Spinal cord (tissue), 10 donors: ENCODE results near the gene TBC1D8. TPM values are rescaled to one million over a fixed set of nuclear protein-coding genes. Genes with fewer than 3 reads are reported as not detected.

Experiments
- DNase-seq, 6 donors: peaks; one replicate each; pipeline versions ENCODE4 v3.0.0 to v3.0.0-alpha.2; 2013 to 2015; ENCODE audit warnings: low spot score in 6 of 6, low read depth in 4 of 6
- H3K27ac ChIP-seq: one replicate; pipeline ENCODE4 v1.5.1; 2013; ENCODE audit warnings: low read depth, low read length, control low read depth
- H3K27me3 ChIP-seq: one replicate; pipeline ENCODE4 v1.6.1; 2013; ENCODE audit warnings: low read length; ENCODE audit not compliant: control insufficient read depth, insufficient read depth
- H3K36me3 ChIP-seq: one replicate; pipeline ENCODE4 v1.6.1; 2013; ENCODE audit warnings: low read length; ENCODE audit not compliant: control insufficient read depth, insufficient read depth
- H3K4me1 ChIP-seq: one replicate; pipeline ENCODE4 v1.6.1; 2013; ENCODE audit warnings: low read length; ENCODE audit not compliant: control insufficient read depth, insufficient read depth
- H3K4me3 ChIP-seq: one replicate; pipeline ENCODE4 v1.5.1; 2013; ENCODE audit warnings: low read depth, low read length, control low read depth
- H3K9me3 ChIP-seq: one replicate; pipeline ENCODE4 v1.6.1; 2013; ENCODE audit warnings: low read length; ENCODE audit not compliant: control insufficient read depth, insufficient read depth
- WGBS: methylation state at CpG from one replicate; pipeline ENCODE4 v1.1.5; 2013; ENCODE audit warnings: missing lambda C conversion rate; ENCODE audit not compliant: insufficient coverage; 5-methylcytosine and 5-hydroxymethylcytosine counted together
- polyA plus RNA-seq, 2 donors: library from polyadenylated mRNA; unstranded; fragments of 120-200 nt; gene quantifications; one replicate each; pipeline ENCODE4 v1.2.1, GENCODE V29; 2013; ENCODE audit not compliant: insufficient read length in 2 of 2
- total RNA-seq, 2 donors: library from RNA; depleted of rRNA in 1 of 2; stranded (reverse); fragments of 120-200 nt in 1 of 2; fragments of >200 nt in 1 of 2; gene quantifications; one replicate each; pipeline versions ENCODE4 v1.2.3 to v1.2.4, GENCODE V29; 2013 to 2014
- donor health status: healthy.

The TBC1D8 gene
- total and polyA plus RNA-seq, 4 donors: 16.7 to 21.3 (median 18.0) TPM

DNA sequence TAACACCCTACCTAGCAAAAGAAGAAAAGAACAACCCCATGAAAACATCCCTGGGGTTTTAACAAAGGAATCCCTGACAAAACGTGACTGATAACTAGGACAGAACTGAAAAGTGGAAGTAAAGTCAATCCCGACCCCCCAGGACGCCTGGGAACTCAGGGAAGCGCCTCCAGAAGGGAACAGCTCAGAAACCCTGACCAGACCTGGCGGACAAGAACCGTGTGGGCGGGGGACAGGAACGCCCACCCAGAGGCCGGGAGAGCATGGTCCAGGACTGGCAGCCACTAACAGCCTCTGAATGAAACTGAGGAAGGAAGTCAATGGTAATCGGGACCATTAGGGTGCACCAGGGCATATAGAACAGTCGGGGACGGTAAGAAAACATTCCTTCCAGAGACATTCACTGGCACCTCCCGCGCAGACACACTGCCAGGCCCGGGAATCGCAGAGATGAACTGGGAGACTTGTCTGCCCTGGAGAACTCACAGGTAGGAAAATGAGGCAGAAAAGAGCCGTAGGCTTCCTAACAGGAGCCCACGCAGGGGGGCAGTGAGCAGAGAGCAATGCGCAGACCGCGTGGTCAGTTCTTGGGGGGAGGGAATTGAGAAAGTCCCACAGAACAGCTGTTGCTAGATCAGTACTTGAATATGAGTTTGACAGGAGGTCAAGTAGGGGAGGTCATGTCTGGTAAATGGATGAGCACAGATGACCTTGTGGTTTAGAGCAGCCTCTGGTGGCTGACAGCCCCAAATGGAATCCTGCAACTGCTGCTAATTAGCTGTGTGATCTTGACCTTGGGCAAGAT, 1.3 kb upstream of the TBC1D8 start:
- H3K27me3 ChIP-seq: no peaks in the 10 kb centered on the region
- H3K27ac ChIP-seq: peak overlapping the region; percentile 59
- WGBS: 8% methylated on average over 19 of the region's 21 CpGs
- peak in 2 of 6 donors; percentile 53 to 55 for DNase-seq
- peaks cover 31% of the 10 kb centered on the region for H3K4me1 ChIP-seq
- no peaks in the 10 kb centered on the region for H3K9me3 ChIP-seq
- H3K36me3 ChIP-seq: no peaks in the 10 kb centered on the region
- H3K4me3 ChIP-seq: peak overlapping the region; percentile 68

DNA sequence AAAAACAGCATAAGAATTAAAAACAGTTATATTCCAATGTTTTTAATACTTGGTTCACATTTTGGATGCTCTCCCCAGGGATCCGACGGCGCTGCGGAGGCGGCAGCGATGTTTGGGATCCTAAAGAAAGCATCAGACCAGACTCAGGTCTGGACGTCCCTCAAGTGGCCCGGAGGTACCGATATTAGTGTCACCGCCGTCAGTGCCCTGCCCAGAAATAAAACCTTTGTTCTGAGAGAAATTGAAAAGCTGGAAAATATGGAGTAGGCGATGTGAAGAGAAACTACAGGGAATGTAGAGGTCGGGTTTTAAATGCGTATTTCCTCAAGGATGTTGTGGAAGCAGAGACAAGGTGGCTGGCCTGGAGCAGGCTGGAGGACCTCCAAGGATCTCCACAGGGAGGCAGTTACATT, 683 bp upstream of the TBC1D8 start:
- Histone ChIP-seq H3K36me3 (no peaks in the 10 kb centered on the region), H3K9me3 (no peaks in the 10 kb centered on the region), H3K27me3 (no peaks in the 10 kb centered on the region), H3K4me3 (peak overlapping the region; percentile 68), H3K4me1 (peaks cover 31% of the 10 kb centered on the region), H3K27ac (peak overlapping the region; percentile 59)
- WGBS: 0% methylated on average over 12 of the region's 14 CpGs
- no peak for DNase-seq

DNA sequence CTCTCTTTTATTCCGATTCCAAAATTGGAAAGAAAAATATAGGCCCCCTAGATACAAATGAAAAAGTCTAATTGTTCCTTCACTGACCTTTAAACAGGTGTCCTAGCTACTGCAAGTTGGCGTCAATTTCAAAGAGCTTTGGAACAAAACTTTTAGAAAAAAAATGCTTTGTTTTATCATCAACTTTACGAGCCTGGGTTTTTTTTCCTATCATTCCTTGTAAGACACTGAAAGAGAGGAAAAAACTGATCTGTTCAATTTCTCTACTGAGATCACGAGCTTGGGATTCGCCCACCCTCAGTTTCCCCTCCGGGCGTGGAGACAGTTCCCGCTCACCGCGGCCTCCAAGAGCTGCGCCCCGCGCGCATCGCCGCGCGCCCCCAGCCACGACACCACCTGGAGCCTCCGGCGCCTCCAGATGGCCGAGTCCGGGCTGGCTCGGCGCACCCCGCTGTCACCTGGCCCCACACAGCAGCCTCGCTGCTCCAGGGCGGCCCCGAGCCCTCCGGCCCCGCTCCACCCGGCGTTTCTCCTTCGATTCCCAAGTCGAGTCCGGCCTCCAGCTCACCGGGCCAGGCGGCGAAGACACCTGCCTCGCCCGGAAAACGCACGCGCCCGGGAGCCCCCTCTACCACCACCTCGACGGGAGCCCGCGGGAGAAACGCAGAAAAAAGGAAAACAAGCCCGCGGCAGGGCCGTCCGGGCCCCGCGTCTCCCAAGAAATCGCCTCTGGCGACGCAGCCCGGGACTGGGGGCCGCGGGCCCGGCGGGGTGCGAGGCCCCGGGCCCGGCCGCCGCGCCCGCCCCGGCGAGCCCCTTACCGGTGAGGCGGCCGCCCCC, 656 bp downstream of the TBC1D8 start:
- no peaks in the 10 kb centered on the region for H3K36me3 ChIP-seq
- no peaks in the 10 kb centered on the region for H3K27me3 ChIP-seq
- H3K27ac ChIP-seq: no peak overlapping the region
- peaks cover 31% of the 10 kb centered on the region for H3K4me1 ChIP-seq
- under 1% methylated on average over 72 of the region's 76 CpGs for WGBS
- peak in 2 of 6 donors; percentile 29 to 35 for DNase-seq
- peak overlapping the region; percentile 47 for H3K4me3 ChIP-seq
- H3K9me3 ChIP-seq: no peaks in the 10 kb centered on the region

DNA sequence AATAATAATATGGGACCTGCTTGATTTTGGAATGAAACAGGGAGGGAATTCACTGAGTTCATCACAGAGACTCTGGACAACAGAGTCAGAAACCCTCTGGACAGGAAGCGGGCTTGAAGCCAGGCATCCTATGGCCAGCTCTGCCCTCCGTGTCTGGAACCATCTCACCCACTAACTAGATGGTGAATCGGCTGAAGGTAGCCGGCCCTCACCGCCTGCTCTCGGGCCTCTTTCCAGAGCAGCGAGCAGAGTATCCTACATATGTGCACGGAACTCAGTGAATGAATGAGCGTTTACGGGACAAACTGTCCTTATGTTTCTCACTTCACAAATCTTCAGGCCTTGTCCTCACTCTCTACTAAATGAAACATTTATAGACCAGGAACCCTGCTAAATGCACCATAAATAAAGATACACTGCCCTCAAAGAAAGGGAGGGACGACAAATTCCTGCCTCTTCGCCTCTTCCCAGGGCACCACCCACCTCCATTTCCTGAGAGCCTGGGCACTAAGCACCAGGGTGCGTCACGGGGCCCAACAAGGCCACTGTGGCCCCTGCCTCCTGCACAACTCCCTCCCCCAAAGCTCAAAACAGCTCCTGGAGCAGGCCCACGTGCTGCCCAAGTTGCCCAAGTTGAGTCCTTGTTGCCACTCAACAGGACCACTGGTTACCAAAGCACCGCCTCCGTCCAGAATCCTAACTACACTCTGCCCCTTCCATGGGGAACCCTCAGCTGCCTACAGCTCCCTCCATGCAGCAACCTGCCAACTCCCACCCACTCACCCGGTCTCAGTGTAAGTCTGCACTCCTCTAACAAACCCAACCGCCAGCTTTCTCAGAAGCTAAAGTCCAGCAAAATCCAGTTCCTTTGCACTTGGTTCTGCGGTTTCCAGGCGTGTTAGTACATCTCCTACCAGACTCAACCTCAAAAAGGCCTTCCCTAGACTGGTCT, 1.7 kb downstream of the TBC1D8 start:
- Histone ChIP-seq H3K4me1 (peaks cover 31% of the 10 kb centered on the region), H3K27ac (no peak overlapping the region), H3K4me3 (no peak overlapping the region), H3K36me3 (no peaks in the 10 kb centered on the region), H3K27me3 (no peaks in the 10 kb centered on the region), H3K9me3 (no peaks in the 10 kb centered on the region)
- DNase-seq: peak in 1 of 6 donors; percentile 9
- WGBS: 85% methylated on average over 20 of the region's 21 CpGs

DNA sequence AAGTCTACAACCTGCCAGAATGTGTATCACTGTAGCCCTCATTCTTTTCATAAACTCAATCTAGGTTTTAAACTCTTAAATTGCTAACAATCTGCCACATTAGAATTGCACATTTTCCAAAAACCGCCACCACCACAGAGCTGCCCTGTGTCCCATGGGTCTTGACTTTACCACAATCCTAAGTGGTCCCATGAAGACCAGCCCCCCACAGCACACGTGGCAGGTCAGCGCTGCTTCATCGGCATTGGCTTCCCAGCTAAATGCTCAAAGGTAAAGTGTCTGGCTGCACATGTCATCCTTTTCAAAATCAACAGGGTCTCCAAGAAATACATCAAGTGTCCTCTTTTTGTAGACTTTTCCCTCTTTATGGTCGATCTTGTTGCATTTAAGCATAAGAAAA, 2.4 kb downstream of the TBC1D8 start:
- no peak overlapping the region for H3K4me3 ChIP-seq
- 82% methylated on average over 4 of the region's 5 CpGs for WGBS
- no peak for DNase-seq
- H3K27ac ChIP-seq: no peak overlapping the region
- no peaks in the 10 kb centered on the region for H3K27me3 ChIP-seq
- peaks cover 31% of the 10 kb centered on the region for H3K4me1 ChIP-seq
- no peaks in the 10 kb centered on the region for H3K36me3 ChIP-seq
- no peaks in the 10 kb centered on the region for H3K9me3 ChIP-seq

DNA sequence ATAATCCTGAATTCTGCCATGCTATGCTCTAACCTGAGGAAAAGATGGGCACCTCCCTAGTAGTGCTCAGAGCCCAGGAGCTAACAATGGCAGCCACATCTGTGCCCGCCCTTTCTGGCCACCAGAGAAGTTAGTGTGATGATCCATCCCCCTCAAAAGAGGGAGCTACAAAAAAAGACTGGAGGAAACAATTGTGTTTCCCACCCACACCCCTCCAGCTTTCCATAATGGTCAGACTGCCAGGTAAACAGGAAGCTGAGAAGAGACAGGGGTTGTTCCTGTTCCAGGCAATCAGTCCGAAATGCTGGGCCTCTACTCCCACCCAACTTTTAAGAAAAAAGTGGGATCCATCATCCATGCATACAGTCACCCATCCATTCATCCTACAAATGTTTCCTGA, 3.2 kb downstream of the TBC1D8 start:
- H3K27ac ChIP-seq: no peak overlapping the region
- no peaks in the 10 kb centered on the region for H3K27me3 ChIP-seq
- no peaks in the 10 kb centered on the region for H3K36me3 ChIP-seq
- no peak for DNase-seq
- H3K4me3 ChIP-seq: no peak overlapping the region
- 80% methylated on average over 2 of the region's 2 CpGs for WGBS
- H3K4me1 ChIP-seq: peaks cover 31% of the 10 kb centered on the region
- no peaks in the 10 kb centered on the region for H3K9me3 ChIP-seq

DNA sequence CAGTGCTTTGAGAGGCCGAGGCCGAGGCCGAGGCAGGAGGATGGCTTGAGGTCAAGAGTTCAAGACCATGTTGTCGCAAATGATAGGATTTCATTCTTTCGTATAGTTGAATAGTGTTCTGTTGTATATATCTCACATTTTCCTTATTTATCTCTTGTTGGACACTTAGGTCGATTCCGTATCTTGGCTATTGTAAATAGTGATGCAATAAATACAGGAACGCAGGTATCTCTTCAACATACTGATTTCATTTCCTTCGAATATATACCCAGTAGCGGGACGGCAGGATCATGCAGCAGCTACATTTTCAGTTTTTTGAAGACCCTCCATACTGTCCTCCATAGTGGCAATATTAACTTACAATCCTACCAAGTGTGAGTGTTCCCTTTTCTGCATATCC, 4.1 kb downstream of the TBC1D8 start:
- Histone ChIP-seq H3K4me1 (peaks cover 24% of the 10 kb centered on the region), H3K4me3 (no peak overlapping the region), H3K9me3 (no peaks in the 10 kb centered on the region), H3K36me3 (no peaks in the 10 kb centered on the region), H3K27ac (no peak overlapping the region), H3K27me3 (no peaks in the 10 kb centered on the region)
- DNase-seq: no peak
- WGBS: 96% methylated on average over 5 of the region's 11 CpGs

DNA sequence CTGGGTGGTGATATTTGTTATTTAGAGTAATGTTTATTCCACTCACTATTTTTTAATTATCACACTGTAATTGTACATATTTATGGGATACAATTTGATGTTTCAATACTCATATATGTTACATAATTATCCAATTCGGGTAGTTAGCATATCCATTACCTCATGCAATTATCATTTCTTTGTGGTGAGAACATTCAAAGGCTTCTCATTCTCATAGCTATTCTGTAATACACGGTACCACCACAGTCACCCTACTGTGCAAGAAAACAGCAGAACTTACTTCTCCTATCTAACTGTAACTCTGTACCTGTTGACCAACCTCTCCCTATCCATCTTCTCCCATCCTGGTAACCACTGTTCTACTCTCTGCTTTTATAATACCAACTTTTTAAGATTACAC, 4.6 kb downstream of the TBC1D8 start:
- peaks cover 19% of the 10 kb centered on the region for H3K4me1 ChIP-seq
- no peaks in the 10 kb centered on the region for H3K27me3 ChIP-seq
- H3K9me3 ChIP-seq: no peaks in the 10 kb centered on the region
- WGBS: 71% methylated on average over 1 of the region's 2 CpGs
- H3K36me3 ChIP-seq: no peaks in the 10 kb centered on the region
- H3K27ac ChIP-seq: no peak overlapping the region
- H3K4me3 ChIP-seq: no peak overlapping the region
- no peak for DNase-seq

DNA sequence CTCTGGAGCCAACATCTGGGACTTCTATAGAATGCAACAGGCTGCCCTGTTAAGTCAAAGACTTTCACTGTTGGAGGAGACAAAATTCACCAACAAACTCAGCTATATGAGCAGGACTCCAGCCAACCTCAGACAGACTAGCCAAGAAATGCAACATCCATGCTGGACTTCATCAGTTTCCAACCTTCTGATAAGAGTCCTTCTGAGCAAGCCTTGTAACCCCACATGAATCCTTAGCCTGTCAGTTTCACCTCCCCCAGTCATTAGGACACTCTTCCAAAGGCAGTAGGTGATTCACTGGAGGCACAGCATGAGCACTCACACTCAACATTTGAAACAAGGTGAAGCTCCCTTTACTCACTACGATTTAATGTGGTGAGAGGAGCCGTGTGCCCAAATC, 5.8 kb downstream of the TBC1D8 start:
- DNase-seq: no peak
- no peaks in the 10 kb centered on the region for H3K36me3 ChIP-seq
- no peaks in the 10 kb centered on the region for H3K9me3 ChIP-seq
- H3K4me1 ChIP-seq: peaks cover 13% of the 10 kb centered on the region
- no CpG with 5 or more reads among the region's 2 CpGs for WGBS
- no peaks in the 10 kb centered on the region for H3K27me3 ChIP-seq
- H3K4me3 ChIP-seq: no peak overlapping the region
- no peak overlapping the region for H3K27ac ChIP-seq
